D721Med (cell line): ENCODE data around the gene FAM151A.

Experiments used
- DNase-seq: peaks from one replicate; pipeline ENCODE4 v3.0.0; 2011; ENCODE audit warnings: low spot score; ENCODE audit not compliant: insufficient read length
- FAIRE-seq: peaks from 2 replicates; lab custom pipeline; 2011; peaks lifted over from hg19 to GRCh38; lab: Jason Lieb, UNC
- TF ChIP-seq, protein P1 (sequence below): IDR thresholded peaks from 2 replicates; pipeline ENCODE4 v1.5.1; 2012; ENCODE audit warnings: mild to moderate bottlenecking, control low read depth; ENCODE audit not compliant: insufficient read depth; ENCODE audit errors: missing control alignments

The FAM151A gene

DNA sequence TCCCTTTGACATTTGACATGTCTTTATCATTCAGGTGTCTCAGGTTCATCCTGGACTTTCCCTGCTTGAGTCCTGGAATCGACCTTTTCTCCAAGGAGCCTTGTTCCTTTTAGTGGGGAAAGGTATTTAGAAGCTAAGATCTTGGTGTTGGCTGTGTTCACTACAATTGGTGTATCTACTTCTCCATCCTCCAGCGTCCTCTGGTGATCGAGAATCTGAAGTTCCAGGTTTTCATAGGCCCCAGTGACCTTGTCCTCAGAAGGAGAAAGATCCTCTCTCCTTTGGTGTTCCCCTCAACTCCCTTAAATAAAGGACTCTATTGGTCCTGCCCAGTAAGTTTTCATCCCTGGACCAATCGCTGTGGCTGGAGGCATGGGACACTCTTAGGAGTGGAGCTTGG, 40.4 kb upstream of the FAM151A start:
- TF ChIP-seq, protein P1, sequence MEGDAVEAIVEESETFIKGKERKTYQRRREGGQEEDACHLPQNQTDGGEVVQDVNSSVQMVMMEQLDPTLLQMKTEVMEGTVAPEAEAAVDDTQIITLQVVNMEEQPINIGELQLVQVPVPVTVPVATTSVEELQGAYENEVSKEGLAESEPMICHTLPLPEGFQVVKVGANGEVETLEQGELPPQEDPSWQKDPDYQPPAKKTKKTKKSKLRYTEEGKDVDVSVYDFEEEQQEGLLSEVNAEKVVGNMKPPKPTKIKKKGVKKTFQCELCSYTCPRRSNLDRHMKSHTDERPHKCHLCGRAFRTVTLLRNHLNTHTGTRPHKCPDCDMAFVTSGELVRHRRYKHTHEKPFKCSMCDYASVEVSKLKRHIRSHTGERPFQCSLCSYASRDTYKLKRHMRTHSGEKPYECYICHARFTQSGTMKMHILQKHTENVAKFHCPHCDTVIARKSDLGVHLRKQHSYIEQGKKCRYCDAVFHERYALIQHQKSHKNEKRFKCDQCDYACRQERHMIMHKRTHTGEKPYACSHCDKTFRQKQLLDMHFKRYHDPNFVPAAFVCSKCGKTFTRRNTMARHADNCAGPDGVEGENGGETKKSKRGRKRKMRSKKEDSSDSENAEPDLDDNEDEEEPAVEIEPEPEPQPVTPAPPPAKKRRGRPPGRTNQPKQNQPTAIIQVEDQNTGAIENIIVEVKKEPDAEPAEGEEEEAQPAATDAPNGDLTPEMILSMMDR: peak; percentile 10
- no peak for FAIRE-seq
- no peak for DNase-seq

DNA sequence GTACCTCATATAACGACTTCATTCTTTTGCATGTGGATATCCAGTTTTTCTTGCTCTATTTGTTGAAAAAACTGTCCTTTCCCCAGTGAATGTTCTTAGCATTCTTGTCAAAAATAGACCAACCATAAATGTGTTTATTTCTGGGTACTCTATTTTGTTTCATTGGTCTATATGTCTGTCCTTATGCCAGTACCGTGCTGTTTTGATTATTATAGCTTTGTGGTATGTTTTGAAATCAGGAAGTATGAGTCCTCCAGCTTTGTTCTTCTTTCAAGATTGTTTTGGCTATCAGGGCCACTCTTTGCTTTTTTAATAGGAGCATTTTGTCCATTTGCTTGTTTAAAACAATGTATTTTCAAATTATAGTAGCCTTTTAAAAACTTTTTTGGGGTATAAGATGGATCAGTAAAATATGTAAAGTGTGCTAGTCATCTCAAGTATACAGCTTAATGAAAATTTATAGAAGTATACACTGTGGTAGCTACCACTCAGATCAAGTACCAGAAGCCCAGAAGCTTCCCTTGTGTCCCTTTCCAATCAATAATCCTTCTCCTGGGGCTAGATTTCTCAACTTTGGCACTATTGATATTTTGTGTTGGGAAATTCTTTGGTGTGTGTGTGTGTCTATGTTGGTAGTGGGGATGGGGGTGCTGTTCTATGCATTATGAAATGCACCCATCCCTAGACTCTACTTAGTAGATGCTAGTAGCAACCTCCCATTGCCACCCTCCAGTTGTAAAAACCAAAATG, 35.0 kb upstream of the FAM151A start:
- TF ChIP-seq, protein P1: no peak
- DNase-seq: no peak
- no peak for FAIRE-seq

DNA sequence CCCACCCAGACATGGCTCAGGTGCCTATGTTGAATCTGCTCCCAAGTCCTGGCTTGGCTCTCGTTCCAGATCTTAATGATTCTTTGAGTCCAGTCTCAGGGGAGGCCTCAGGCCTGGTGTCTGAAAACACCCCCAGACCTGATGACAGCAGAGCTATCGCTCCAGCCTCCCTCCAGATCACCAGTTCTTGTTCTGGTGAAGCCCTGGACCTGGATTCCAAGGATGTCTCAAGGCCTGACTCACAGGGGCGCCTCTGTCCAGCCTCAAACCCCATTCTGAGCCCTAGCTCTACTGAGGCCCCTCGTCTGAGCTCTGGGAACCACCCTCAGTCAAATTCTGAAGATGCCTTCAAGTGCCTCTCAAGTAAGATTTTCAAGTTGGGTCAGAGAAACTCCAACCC, 29.7 kb upstream of the FAM151A start:
- DNase-seq (no peak), FAIRE-seq (no peak)
- TF ChIP-seq, protein P1: no peak

DNA sequence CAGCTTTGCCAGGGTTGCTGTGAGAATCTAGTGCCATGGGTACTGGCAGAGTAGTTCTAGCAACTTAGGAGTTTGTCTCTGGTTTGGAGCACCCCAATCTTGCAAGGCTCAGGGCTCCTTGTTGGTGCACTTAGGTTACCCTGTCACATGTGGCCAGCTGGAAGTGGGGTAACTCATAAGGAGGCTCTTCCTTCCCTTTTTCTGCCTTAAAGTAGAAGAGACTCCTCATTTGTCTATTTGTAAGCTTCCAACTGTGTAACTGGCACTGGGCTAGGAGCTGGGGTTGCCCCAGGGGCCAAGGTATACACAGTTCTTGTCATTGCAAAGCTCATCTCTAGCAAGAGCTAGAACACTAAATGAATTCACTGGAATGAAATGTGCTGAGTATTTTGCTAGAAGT, 28.8 kb upstream of the FAM151A start:
- TF ChIP-seq, protein P1: no peak
- FAIRE-seq (no peak), DNase-seq (no peak)

DNA sequence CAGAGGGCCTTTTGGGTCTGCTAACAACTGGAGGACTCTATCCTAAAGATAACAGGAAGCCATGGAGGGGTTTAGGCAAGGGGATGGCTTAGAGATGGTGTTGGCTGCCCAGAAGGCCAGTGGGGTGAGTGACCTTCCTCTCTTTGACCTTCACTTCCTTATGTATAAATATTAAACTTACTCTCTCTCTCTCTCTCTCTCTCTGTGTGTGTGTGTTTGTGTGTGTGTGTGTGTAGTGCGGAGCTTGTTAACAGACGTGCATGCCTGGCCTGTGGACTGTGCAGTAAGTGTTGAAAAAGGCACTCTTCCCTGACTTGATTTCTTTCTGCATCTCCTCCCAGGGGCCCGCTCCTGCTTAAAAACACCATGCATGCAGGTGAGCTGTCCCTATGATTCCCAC, 28.3 kb upstream of the FAM151A start:
- TF ChIP-seq, protein P1: no peak
- DNase-seq (no peak), FAIRE-seq (no peak)

DNA sequence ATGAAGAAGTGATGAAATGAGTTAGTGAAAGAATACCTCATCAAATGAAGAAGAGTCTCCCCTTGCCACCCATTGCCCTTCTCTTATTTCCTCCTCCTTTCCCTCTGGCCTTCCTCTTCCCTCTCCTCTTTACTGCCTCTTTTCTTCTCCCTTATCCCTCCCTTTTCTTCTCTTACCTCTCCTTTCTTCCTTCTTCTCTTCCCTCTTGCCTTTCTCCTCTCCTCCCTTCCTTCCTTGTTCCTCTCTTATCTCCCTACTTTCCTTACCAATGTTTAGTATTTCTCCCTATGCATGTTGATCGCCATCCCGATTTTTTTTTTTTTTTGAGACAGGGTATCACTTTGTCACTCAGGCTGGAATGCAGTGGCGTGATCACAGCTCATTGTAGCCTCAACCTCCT, 27.1 kb upstream of the FAM151A start:
- TF ChIP-seq, protein P1: no peak
- no peak for DNase-seq
- FAIRE-seq: no peak

DNA sequence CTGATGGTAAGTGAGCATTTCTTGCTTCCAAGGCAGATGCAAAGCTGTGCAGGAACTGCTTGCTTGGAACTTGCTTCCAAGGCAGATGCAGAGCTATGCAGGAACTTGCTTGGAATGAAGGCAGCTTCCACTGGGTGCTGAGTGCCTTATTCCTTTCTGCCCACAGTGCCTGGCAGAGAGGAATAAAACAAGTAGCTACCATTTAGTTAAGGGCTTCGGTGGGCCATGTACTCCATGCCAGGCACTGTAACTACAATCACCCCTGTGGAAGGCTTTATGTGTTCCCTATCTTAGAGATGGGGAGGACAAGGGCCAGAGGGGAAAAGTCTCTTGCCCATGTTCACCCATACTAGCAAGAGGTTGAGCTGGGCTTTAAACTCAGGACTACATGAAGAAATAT, 26.6 kb upstream of the FAM151A start:
- TF ChIP-seq, protein P1: no peak
- FAIRE-seq: no peak
- DNase-seq: no peak
